ENCODE data around the gene NRSN2.
"Not testable (repeated sequence)": the region's sequence is repeated elsewhere in the genome, so short reads cannot be mapped to it uniquely, and the experiment has no call there.

The NRSN2 gene

GRCh38 chr20:325045-325888 lies 21.6 kb upstream of the NRSN2 start, which contains the start of gene SOX12:
SOX12 (plus strand) TSS chr20:325552; CDS start chr20:325925, 373 bp downstream.
- peak; percentile 97 for DNase-seq (ENCODE audit: low read depth)

GRCh38 chr20:325889-326644 lies 20.8 kb upstream of the NRSN2 start:
- no peak for DNase-seq (ENCODE audit: low read depth)

GRCh38 chr20:326645-327185 lies 20.2 kb upstream of the NRSN2 start:
- DNase-seq (ENCODE audit: low read depth), result no peak

DNA sequence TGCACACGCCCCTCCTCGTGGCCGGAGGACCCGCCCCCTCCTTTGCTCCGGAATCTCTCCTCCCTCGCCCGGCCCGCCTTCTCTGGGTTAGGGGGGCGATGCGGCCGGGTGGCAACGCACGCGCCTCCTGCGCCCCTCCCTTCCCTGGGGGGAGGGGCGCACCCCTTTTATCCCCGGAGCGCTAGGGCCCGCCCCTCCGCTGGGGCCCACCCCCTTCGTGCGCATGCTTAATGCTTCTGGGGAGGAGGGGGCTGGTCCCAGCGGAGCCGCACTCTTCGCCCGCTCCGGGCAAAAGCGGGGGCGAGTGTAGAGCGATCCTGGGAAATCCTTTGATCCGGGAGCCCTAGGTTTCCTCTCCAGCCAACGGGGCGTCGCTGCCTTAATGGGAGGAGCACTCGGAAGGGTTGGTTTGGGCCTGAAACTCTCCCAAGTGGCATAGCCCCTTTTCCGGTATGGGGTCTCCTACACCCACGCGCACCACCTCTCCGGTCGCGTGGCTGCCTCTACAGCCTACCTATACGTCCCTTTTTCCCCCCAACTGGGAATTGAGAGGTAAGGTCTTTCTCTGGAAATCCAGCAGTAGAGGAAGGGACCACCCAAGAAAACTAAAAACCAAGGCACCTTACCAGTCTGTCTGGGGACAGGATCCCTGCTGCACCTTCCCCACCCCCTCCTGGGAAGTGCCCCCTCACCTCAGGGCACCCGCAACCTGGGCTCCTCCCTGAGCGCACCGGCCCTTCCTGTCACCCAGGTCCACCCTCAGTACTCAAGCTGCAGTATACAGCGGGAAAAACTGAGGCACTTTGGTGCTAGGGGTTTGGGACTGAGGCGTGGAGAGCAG lies 19.5 kb upstream of the NRSN2 start:
- peak; percentile 66 for DNase-seq (ENCODE audit: low read depth)

DNA sequence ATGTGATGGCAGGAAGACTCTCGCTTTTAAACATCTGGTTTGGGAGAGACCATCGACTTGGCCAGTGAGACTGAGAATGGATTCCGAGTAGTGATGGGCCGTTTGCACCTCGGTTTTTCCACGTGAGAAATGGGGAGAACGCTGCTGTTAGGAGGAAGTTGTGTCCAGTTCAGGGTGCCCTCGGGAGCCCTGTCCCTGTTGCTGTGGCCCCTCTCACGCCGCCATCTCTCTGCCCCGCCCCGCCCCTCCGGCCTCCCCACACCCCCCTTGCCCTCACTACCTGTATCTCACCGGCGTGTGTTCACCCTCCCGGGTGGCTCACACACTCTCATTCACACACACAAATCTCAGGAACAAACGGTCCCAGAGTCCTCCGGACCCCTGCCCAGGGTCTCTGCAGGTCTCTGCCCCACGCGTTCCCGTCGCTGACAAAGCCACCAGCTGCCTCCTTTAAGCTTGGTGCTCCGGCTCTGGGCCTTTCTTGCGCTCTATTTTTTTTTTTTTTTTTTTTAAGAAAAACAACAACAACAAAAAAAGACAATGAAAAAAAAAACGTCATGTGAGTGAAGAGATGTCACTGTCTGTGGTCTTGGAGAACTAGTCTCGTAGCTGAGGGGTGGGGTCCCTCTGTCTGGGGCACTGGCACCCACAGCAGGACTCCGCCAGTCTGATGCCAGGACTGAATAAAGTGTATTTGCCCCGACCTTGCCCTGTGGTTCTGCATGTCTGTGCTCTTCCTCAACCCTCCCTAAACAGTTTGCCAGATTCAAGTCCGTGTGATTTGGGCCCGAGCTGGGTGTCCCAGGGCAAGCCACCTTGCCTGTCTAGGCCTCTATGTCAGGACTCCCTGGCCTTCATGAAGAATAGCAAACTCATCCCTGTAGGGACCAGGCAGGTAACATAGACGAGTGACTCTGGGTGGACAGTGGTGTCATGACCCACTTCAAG lies 18.6 kb upstream of the NRSN2 start:
- DNase-seq (ENCODE audit: low read depth), result no peak

GRCh38 chr20:328975-329695 lies 17.8 kb upstream of the NRSN2 start:
- no peak for DNase-seq (ENCODE audit: low read depth)

DNA sequence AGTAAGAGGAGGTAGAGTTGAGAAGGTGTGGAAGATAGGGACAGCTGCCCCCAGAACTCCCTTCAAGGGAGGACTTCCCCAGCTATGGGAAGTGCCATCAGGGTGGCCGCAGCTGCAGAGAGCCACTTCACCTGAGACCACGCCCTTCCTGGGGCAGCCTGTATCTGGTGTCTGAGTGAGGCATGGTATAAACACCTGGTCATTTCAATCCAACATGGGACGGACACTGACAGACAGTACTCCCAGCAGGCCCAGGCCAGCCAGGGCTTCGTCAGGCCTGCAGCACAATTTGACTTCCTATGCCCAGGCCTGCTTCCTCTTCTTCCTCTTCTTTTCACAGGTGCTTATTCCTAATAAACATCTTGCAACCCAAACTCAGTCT lies 17.1 kb upstream of the NRSN2 start:
- DNase-seq (ENCODE audit: low read depth), result no peak

GRCh38 chr20:330233-331149 lies 16.4 kb upstream of the NRSN2 start:
- peak; percentile 63 for DNase-seq (ENCODE audit: low read depth)

- no peak for DNase-seq (ENCODE audit: low read depth)
Observed at GRCh38 chr20:334578-334977, 12.3 kb upstream of the NRSN2 start.

DNA sequence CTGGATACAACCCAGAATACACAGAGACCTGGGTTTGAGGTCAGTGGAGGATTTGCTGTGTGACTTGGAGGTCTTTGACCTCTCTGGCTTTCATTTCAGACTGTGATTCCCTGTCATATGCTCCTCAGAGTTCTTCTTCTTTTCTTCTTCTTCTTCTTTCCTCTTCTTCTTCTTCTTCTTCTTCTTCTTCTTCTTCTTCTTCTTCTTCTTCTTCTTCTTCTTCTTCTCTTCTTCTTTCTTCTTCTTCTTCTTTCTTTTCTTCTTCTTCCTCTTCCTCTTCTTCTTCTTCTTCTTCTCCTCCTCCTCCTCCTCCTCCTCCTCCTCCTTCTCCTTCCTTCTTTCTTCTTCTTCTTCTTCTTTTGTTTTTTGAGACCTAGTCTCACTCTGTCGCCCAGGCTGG lies 10.9 kb upstream of the NRSN2 start:
- not testable (repeated sequence) for DNase-seq (ENCODE audit: low read depth)

DNA sequence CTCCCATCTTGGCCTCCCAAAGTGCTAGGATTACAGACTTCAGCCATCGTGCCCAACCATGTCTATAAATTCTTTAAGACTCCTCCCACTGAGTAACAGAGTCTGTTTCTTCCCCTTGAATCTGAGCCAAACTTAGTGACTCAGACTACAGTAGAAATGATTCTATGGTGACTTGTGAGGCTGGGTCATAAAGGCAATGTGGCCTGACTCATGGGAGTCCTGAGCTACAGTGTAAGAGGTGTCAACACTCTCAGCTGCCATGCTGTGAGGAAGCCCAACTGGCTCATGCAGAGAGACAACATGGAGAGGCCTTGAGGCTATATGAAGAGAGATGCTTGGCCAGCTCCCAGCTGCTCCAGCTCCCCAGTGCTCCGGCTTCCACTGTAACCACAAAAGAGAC lies 5.2 kb upstream of the NRSN2 start:
- DNase-seq (ENCODE audit: low read depth), result no peak

DNA sequence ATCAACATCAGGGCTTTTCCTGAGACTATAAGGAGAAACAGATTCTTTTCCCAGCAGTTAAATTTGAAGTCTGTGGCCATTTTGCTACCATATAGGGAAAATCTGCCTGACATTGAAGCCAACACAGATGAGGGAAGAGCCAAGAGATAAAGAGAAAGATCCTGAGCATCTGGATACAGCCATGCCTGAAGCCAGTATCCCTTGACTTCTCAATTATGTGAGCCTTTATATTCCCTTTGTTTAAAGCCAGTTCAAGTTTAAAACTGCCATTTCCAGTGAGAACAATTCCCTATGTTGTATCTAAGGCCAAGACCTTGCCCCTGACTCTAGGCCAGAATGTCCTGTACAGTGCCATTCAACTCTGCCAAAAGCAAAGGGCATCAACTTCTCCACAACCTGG lies 3.8 kb upstream of the NRSN2 start:
- no peak for DNase-seq (ENCODE audit: low read depth)

DNA sequence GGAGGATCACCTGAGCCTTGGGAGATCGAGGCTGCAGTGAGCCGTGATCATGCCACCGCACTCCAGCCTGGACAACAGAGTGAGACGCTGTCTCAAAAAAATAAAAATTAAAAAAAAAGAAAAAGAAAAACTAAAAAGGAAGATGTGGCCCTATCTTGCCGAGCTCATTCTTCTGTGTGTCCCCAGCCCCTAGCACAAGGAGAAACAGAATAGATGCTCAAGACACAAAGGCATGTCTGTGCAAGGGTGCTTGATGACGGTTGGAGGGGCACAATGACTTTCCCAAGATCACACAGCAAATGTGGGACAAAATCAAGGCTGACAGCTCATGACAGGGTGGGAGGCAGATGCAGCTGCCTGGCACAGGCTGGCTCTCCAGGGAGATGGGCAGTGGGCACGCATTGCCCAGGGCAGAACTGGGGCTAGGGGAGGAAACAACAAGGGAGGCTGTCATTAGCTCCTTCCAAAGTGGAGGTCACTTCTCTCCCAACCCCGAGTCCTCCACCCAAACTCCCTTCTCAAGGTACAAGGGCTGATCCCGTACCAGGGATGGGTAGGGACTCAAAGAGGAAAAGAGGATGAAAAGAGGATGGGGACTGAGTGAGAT lies 775 bp upstream of the NRSN2 start:
- no peak for DNase-seq (ENCODE audit: low read depth)

DNA sequence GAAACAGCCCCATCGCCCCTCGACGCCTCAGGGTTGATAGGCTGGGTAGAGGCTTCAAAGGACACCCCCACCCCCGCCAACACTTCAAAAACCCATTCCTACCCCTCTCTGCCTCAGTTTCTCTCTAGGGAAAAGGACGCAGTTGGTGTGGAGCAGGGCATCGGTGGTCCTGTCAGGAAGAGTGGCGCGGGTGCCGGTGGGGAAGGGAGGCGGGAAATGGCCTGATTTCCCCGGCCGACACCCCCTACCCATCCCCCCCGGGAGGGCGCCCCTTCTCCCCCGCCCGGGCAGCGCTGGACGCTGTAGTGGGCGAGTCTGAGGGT lies 367 bp downstream of the NRSN2 start:
- DNase-seq (ENCODE audit: low read depth), result no peak

DNA sequence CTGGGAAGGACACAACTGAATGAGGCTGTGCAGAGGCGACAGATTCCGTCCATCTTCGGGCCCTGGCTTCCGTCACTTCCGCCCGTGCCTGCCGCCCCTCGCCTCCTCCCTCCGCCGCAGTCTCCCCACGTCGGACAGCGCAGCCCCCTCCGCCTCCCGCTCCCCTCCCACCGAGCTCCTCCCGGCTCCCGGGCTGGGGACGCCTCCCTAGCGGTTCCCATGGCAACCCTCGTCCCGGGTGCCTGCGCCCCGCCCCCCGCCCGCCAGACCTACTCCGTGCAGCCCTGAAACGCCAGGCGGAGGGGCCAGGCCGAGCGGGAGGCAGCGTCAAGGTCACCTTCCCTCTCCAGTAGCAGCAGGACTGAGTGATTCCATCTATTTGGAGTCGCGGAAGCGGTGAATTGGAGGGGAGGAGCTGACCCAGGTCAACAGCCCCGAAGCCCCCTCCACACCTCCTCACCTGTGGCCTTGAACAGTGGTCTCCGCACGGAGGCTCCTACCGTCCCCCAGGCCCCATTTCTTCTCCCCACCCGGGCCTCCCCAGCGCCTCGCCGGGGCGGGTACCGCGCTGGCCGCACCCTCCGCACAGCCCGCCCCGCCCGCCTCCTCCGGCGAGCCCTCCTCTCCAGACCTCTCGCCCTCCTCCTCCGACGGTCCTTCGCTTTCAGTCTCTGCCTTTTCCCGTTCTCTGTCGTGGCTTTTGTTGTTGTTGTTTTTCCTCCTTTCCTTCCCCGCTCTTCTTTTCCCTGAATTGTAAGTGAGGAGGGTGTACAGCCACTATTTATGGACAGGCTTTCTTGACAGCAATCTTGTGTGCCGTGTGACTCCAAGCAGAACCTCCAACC lies 951 bp downstream of the NRSN2 start:
- no peak for DNase-seq (ENCODE audit: low read depth)

GRCh38 chr20:348972-349841 lies 2.3 kb downstream of the NRSN2 start:
- DNase-seq (ENCODE audit: low read depth), result no peak

GRCh38 chr20:353166-353565 lies 6.3 kb downstream of the NRSN2 start:
- no peak for DNase-seq (ENCODE audit: low read depth)

Data from stimulated activated CD4-positive, alpha-beta T cell treated with anti-CD3 and anti-CD28 coated beads, Interleukin-2, amount 100 ng/mL, for 4 hours (primary cell).